Memory B cell (primary cell): ENCODE data around the gene KIRREL3.

Experiments used
- ATAC-seq: fragments of 150-1000 bp; cut with Tn5 transposase; 2 replicates; pipeline ENCODE4 v1.10.0; 2021; ENCODE audit warnings: low read depth, mild to moderate bottlenecking, moderate library complexity
- DNase-seq, 2 donors: peaks; one replicate each; pipeline ENCODE4 v3.0.0; 2022; ENCODE audit warnings: low spot score in 2 of 2
- H3K27ac Mint-ChIP-seq: one replicate; pipeline ENCODE4 v1.8.0; 2022; ENCODE audit warnings: mild to moderate bottlenecking, moderate library complexity, mixed read lengths
- H3K27me3 Mint-ChIP-seq: one replicate; pipeline ENCODE4 v1.8.0; 2022; ENCODE audit warnings: mixed read lengths
- H3K36me3 Mint-ChIP-seq: one replicate; pipeline ENCODE4 v1.8.0; 2022; ENCODE audit warnings: mild to moderate bottlenecking, mixed read lengths
- H3K4me1 Mint-ChIP-seq: one replicate; pipeline ENCODE4 v1.8.0; 2022; ENCODE audit warnings: mixed read lengths
- H3K4me3 Mint-ChIP-seq: one replicate; pipeline ENCODE4 v1.8.0; 2022; ENCODE audit warnings: mild to moderate bottlenecking, moderate library complexity, mixed read lengths
- H3K9me3 Mint-ChIP-seq: one replicate; pipeline ENCODE4 v1.8.0; 2022; ENCODE audit warnings: mixed read lengths

The KIRREL3 gene

GRCh38 chr11:126840975-126841374, 159.6 kb downstream of the KIRREL3 start:
- no peak for ATAC-seq
- Mint-ChIP-seq H3K36me3 (no peaks in the 10 kb centered on the region), H3K4me1 (no peaks in the 10 kb centered on the region), H3K4me3 (no peak overlapping the region), H3K27me3 (peaks cover 3% of the 10 kb centered on the region), H3K27ac (no peak overlapping the region), H3K9me3 (no peaks in the 10 kb centered on the region)
- no peak for DNase-seq

GRCh38 chr11:126840201-126840886, 160.2 kb downstream of the KIRREL3 start:
- Mint-ChIP-seq H3K4me1 (no peaks in the 10 kb centered on the region), H3K27me3 (peaks cover 5% of the 10 kb centered on the region), H3K36me3 (no peaks in the 10 kb centered on the region), H3K27ac (no peak overlapping the region), H3K9me3 (peaks cover 1% of the 10 kb centered on the region), H3K4me3 (no peak overlapping the region)
- no peak for DNase-seq
- ATAC-seq = no peak

DNA sequence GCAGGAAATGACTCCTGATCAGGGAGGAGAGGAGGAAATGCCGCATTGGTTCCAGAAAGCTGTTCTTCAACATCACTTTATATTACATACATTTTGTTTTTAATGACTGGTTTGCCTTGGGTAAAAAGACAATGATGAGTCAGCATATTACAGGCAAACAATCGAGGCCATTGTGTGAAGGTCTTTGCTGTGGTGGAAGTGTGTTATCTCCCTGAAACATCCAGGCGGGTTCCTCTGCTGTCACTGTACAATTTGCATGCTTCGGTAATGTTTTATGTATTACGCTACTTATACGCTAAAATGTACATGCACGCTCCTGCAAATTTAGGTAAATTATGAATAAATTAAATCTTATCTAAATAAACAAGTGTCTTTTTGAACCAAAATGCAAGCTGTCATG, 161.1 kb downstream of the KIRREL3 start:
- Mint-ChIP-seq H3K4me3 (no peak overlapping the region), H3K9me3 (peaks cover 2% of the 10 kb centered on the region), H3K27me3 (peaks cover 2% of the 10 kb centered on the region), H3K27ac (no peak overlapping the region), H3K36me3 (no peaks in the 10 kb centered on the region), H3K4me1 (no peaks in the 10 kb centered on the region)
- no peak for ATAC-seq
- no peak for DNase-seq

DNA sequence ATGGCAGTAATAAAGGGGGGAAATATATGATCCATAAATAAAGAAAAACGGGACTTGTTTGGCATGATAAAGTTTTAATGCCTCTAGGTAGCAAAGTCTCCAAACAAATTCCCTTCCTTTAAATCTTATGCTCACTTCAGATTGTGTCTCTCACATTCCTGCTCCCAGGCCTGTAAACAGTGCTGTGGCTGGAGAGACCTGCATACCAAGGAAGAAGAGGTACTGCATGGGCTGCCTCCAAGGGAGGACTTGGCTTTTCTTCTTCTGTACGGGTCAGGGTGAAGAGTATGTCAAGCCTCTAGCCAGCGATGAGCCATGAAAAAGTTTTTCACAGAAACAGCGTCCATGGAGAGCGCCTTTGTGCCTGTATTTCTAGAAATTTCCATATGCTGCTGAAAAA, 161.8 kb downstream of the KIRREL3 start:
- DNase-seq (no peak), ATAC-seq (no peak)
- Mint-ChIP-seq H3K4me3 (no peak overlapping the region), H3K4me1 (no peaks in the 10 kb centered on the region), H3K27me3 (peaks cover 2% of the 10 kb centered on the region), H3K9me3 (peaks cover 2% of the 10 kb centered on the region), H3K36me3 (no peaks in the 10 kb centered on the region), H3K27ac (no peak overlapping the region)

DNA sequence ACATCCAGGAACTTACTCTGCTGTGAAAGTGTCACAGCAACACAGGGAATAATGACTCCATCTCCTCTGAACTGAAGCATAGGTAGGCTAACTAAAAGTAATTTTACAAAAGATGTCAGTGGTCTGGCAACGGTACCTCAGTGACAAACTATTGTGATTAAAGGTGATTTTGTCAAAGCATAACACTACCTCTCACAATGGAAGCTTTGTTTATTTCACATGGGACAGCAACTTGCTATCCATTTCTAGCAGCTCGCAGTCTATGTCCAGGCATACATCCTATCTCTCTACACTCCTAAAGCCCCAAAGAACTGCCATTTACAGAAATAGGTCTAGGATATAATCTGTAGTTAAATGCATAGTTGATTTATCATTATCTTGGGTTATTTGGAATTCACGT, 163.0 kb downstream of the KIRREL3 start:
- no peak for ATAC-seq
- Mint-ChIP-seq H3K4me3 (no peak overlapping the region), H3K27me3 (peaks cover 2% of the 10 kb centered on the region), H3K36me3 (no peaks in the 10 kb centered on the region), H3K4me1 (no peaks in the 10 kb centered on the region), H3K9me3 (peaks cover 2% of the 10 kb centered on the region), H3K27ac (no peak overlapping the region)
- no peak for DNase-seq

- Mint-ChIP-seq H3K4me1 (no peaks in the 10 kb centered on the region), H3K4me3 (no peak overlapping the region), H3K27ac (no peak overlapping the region), H3K36me3 (no peaks in the 10 kb centered on the region), H3K9me3 (peaks cover 2% of the 10 kb centered on the region), H3K27me3 (peaks cover 2% of the 10 kb centered on the region)
- ATAC-seq (no peak), DNase-seq (no peak)
These were observed 166.0 kb downstream of the KIRREL3 start for GRCh38 chr11:126834573-126834972.

GRCh38 chr11:126834149-126834548, 166.4 kb downstream of the KIRREL3 start:
- peaks cover 2% of the 10 kb centered on the region for H3K9me3 Mint-ChIP-seq
- H3K36me3 Mint-ChIP-seq = no peaks in the 10 kb centered on the region
- peaks cover 2% of the 10 kb centered on the region for H3K27me3 Mint-ChIP-seq
- no peak overlapping the region for H3K27ac Mint-ChIP-seq
- DNase-seq (no peak), ATAC-seq (no peak)
- H3K4me1 Mint-ChIP-seq = no peaks in the 10 kb centered on the region
- H3K4me3 Mint-ChIP-seq = no peak overlapping the region

- H3K4me3 Mint-ChIP-seq = no peak overlapping the region
- H3K27me3 Mint-ChIP-seq = peaks cover 2% of the 10 kb centered on the region
- DNase-seq (no peak), ATAC-seq (no peak)
- H3K36me3 Mint-ChIP-seq = no peaks in the 10 kb centered on the region
- no peak overlapping the region for H3K27ac Mint-ChIP-seq
- H3K4me1 Mint-ChIP-seq = no peaks in the 10 kb centered on the region
- peaks cover 2% of the 10 kb centered on the region for H3K9me3 Mint-ChIP-seq
These were observed 167.5 kb downstream of the KIRREL3 start for GRCh38 chr11:126833065-126833464.

DNA sequence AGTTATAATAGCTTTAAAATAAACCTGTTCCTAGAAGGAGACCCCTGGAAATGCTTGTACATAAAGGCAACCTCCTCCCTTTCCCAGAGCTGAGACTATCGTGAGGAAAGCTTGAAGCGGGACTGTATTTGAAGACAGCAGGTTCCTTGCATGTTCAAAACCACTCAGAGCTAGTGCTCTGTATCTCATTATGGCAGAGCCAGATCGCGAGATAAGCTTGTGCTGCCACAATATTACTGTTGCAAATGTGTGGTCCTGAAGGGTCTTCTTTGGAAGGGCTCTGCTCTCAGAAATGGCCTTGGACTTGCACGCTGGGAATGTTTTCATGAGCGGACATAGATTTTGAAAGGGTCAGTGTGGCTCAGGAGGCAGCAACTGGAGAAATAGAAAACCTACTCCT, 168.2 kb downstream of the KIRREL3 start:
- no peak for ATAC-seq
- peaks cover 2% of the 10 kb centered on the region for H3K9me3 Mint-ChIP-seq

DNA sequence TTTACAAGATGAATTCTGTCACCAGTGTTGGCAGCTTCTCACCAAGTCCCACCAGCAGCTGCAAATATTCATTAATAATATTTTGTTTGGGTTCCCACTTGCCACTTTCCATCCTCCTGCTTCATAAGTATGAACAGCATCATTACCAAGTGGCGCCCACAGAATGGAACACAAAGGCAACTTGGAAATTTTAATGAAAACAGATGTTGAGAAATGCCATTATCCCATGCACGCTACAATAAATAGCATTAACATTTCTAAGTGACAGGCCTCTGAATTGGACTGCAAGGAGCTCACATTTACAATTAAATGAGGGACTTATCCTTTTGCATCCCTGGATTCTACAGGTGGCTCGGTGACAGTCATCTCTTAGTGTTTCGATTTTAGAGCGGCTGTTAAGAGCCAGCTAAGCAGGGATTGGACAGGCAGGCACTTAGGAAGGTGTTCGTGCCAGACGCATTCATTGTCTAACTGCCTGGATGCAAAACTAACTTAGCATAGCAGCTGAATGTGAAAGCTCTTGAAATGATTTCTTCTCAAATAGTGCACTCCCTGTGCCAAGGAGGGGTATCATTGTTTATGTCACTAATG, 170.3 kb downstream of the KIRREL3 start:
- no peak overlapping the region for H3K4me3 Mint-ChIP-seq
- no peaks in the 10 kb centered on the region for H3K9me3 Mint-ChIP-seq
- H3K27me3 Mint-ChIP-seq = no peaks in the 10 kb centered on the region
- H3K36me3 Mint-ChIP-seq = no peaks in the 10 kb centered on the region
- H3K27ac Mint-ChIP-seq = no peak overlapping the region
- H3K4me1 Mint-ChIP-seq = no peaks in the 10 kb centered on the region
- DNase-seq (no peak), ATAC-seq (no peak)

More for the DNA sequence above, 168.2 kb downstream of the KIRREL3 start:
- Mint-ChIP-seq H3K27me3 (peaks cover 2% of the 10 kb centered on the region), H3K27ac (no peak overlapping the region), H3K4me1 (no peaks in the 10 kb centered on the region), H3K4me3 (no peak overlapping the region), H3K36me3 (no peaks in the 10 kb centered on the region)
- no peak for DNase-seq

GRCh38 chr11:126829716-126830115, 170.9 kb downstream of the KIRREL3 start:
- no peak overlapping the region for H3K4me3 Mint-ChIP-seq
- no peaks in the 10 kb centered on the region for H3K36me3 Mint-ChIP-seq
- DNase-seq (no peak), ATAC-seq (no peak)
- no peaks in the 10 kb centered on the region for H3K9me3 Mint-ChIP-seq
- H3K27me3 Mint-ChIP-seq = no peaks in the 10 kb centered on the region
- no peaks in the 10 kb centered on the region for H3K4me1 Mint-ChIP-seq
- no peak overlapping the region for H3K27ac Mint-ChIP-seq

GRCh38 chr11:126824035-126824607, 176.4 kb downstream of the KIRREL3 start:
- Mint-ChIP-seq H3K4me3 (no peak overlapping the region), H3K27me3 (peaks cover 4% of the 10 kb centered on the region), H3K36me3 (no peaks in the 10 kb centered on the region), H3K9me3 (peaks cover 3% of the 10 kb centered on the region), H3K4me1 (no peaks in the 10 kb centered on the region), H3K27ac (no peak overlapping the region)
- no peak for ATAC-seq
- DNase-seq = no peak

DNA sequence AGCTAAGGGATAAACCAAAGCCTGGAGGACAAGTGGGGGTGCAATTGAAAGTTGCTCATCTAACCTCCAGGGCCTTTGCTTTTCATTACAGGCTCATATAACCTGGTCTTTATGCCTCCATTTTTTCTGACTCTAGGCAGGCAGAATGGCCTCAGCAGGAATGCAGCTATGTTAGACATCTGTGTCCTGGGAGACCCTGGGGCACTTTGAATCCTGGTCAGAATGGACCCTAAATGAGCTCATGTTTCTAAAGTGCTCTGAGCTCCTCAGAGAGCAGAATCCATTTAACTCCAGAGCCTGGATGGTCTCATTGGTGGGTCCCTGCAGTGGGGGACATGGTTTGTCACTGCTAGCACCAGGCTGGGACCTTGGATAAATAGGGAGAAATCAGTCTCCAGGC, 177.3 kb downstream of the KIRREL3 start:
- Mint-ChIP-seq H3K4me3 (no peak overlapping the region), H3K27me3 (peaks cover 4% of the 10 kb centered on the region), H3K9me3 (peaks cover 3% of the 10 kb centered on the region), H3K36me3 (no peaks in the 10 kb centered on the region), H3K27ac (no peak overlapping the region), H3K4me1 (no peaks in the 10 kb centered on the region)
- DNase-seq = no peak
- no peak for ATAC-seq

GRCh38 chr11:126821827-126822226, 178.7 kb downstream of the KIRREL3 start:
- no peak for ATAC-seq
- Mint-ChIP-seq H3K27me3 (peaks cover 4% of the 10 kb centered on the region), H3K27ac (no peak overlapping the region), H3K9me3 (peaks cover 4% of the 10 kb centered on the region), H3K4me1 (no peaks in the 10 kb centered on the region), H3K4me3 (no peak overlapping the region), H3K36me3 (no peaks in the 10 kb centered on the region)
- DNase-seq = no peak

DNA sequence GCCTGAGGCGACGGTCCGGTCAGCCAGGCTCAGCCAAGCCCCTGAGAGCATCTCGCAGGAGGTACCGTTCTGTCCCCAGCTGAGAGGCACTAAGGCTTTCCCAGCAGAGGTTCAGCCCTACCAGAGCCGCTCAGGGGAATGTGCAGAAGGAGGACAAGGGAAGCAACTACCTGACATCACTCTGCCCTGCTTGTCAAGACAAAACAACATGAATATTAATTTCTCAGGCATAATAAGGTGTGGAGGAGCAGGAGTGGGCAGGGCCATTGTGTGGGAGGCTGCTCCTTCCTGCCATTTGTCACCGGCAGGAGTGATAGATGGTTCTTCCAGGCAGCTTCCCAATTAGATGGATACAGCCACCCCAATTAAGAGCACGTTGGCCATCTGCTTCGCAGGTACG, 181.4 kb downstream of the KIRREL3 start:
- peaks cover 3% of the 10 kb centered on the region for H3K9me3 Mint-ChIP-seq
- H3K27me3 Mint-ChIP-seq = peaks cover 4% of the 10 kb centered on the region
- no peak for DNase-seq
- H3K4me3 Mint-ChIP-seq = no peak overlapping the region
- H3K27ac Mint-ChIP-seq = no peak overlapping the region
- H3K4me1 Mint-ChIP-seq = no peaks in the 10 kb centered on the region
- no peak for ATAC-seq
- no peaks in the 10 kb centered on the region for H3K36me3 Mint-ChIP-seq
